Stimulated activated CD4-positive, alpha-beta T cell treated with anti-CD3 and anti-CD28 coated beads, Interleukin-2, amount 100 ng/mL, for 48 hours (primary cell): ENCODE measurements around the gene SCFD1.

Experiments
- DNase-seq, 2 donors: peaks; one replicate each; pipeline ENCODE4 v3.0.0-alpha.2; 2020

The SCFD1 gene

DNA sequence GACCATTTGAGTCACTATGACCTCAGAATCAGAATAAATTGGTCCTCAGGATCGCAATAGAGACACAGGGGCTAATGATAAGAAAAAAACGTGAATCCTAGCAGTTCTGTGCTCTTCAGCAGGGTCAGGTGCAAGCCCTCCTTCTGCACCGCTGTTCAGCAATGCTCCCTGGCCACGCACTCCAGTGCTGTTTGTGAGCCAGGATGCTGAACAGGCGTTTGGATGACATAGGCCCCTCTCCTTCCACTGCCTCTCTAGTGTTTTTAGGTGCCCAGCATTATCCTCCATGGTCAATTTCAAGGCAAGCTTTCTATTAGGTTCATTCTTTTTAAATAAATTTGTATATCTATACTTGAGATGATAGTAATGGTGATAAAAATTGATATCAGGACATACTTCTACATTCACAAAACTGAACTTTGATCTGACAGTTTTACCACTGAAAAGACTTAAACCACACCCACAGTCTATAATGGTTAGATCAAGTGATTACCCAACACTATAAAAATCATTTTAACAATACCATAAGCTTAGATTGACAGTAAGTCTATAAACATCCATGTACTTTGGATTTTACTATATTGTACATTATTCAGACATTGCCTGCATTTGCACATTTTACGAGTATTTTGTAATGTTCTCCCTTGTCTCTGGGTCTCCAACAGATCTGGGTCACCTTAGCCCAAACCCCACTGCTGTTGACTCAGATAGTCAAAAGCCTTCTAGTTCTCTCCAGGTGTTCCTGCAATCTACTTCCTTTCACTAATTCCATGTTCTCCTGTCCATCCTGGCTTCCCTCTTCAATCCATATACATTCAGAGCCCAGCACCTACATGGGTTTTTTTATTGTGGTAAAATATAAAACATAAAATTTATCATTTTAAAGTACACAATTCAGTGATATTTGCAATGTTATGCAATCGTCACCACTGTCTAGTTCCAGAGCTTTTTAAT is 137.3 kb downstream of the SCFD1 start:
- DNase-seq: no peak

GRCh38 chr14:30763891-30764290 is 141.8 kb downstream of the SCFD1 start:
- no peak for DNase-seq

DNA sequence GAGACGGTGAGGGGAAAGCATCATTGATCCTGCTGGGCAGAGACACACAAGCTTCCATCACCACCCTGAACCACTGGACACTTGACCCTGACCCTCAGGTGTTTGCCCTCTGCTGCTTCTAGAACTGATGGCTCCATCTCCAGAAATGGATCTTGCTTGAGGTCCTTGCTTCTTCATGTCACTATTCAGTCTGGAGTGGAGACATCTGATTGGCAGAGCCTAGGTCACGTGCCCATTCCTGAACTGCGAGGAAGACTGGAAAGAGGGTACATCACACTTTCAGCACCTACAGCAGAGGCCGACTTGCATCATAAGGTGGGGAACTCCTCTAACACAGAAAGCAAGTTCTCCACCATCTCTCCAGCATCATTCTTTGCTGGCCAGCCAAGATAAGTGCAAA is 145.5 kb downstream of the SCFD1 start:
- DNase-seq: no peak

DNA sequence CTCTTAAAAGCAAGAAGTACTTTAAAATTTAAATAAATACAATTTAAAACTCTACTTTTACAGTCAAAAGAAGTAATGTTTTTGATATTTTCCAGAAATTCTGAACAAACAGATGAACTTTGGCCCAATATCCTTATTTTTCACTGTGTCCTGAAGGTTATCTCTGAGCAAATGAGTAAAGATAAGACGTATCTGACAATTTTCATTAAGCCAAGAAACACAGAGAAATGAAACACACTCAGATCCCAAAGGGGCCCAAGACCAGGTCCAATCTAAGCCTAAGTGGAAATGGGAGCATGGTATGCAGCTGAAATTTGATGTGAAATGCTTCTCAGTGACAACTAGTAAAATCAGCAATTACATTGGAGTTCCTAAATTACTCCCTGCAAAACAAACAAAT is 146.7 kb downstream of the SCFD1 start:
- DNase-seq: no peak

DNA sequence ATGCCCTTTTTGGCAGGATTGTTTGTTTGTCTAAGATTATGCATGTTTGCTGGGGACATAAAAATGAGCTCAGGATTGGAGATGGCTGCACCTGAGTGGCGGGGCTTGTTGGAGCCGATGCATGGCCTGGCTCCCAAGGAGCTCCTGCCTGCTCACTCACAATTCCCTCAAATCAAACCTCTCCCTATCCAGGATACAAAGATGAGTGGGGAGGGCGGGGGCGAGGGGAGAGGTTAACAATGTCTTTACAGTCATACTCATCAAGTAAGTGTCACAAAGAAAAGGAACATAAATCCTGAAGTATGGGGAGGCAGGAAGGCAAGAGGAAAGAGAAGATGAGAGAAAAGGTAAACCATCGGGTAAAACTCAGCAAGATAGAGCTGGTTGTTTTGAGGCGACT is 148.3 kb downstream of the SCFD1 start:
- DNase-seq: no peak

DNA sequence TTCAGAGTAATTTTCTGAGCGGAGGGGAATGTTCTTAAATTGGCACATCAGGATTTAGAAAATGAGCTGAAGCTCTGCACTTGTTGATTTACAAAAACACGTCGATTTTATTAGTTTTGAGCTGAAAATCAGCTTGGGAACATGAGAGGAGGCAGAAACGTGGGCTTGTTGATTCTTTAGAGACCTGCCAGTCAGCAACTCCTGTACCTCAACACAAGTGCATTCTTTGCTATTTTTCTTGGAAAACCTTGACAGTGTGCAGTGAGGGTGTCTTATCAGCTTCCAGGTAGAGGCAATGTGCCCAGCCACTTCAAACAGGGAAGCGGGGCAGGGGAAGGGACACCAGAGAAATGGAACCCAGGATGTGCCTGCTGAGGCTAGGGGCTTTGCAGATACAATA is 149.5 kb downstream of the SCFD1 start:
- DNase-seq: no peak

DNA sequence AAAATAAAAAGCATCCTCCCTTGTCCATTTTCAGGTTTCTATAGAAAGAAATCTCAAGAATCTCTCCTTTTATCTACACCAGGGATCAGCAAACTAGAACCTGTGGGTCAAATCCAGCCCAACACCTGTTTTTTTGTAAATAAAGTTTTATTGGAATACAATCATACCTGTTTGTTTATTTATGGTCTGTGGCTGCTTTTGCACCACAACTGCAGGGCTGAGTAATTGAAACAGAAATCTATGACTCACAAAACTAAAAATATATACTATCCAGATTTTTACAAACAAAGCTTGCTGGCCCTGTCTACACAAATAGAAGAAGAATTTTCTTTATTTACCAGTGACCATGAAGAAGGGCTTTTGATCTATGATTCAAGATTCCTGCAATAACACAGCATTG is 157.1 kb downstream of the SCFD1 start:
- DNase-seq: no peak
